HG03196 (cell line): ENCODE results near the gene PROC.
"Not testable (repeated sequence)": the region's sequence is repeated elsewhere in the genome, so short reads cannot be mapped to it uniquely, and the experiment has no call there.

Experiments
- ATAC-seq: cut with Tn5 transposase; IDR thresholded peaks from one replicate; pipeline ENCODE4 v1.9.1; 2021; ENCODE audit not compliant: unreplicated experiment

The PROC gene

GRCh38 chr2:127425540-127426490 lies 7.6 kb downstream of the PROC start:
- no peak for ATAC-seq

GRCh38 chr2:127426501-127427354 lies 8.5 kb downstream of the PROC start:
- no peak for ATAC-seq

GRCh38 chr2:127427376-127428056 lies 9.3 kb downstream of the PROC start:
- ATAC-seq, result no peak

- no peak for ATAC-seq
Observed at GRCh38 chr2:127428057-127428814, 10.0 kb downstream of the PROC start.

GRCh38 chr2:127428815-127429109 lies 10.5 kb downstream of the PROC start:
- ATAC-seq, result no peak

GRCh38 chr2:127429291-127429690 lies 11.1 kb downstream of the PROC start:
- no peak for ATAC-seq

GRCh38 chr2:127429844-127430425 lies 11.7 kb downstream of the PROC start:
- ATAC-seq, result no peak

GRCh38 chr2:127431408-127432023 lies 13.3 kb downstream of the PROC start:
- no peak for ATAC-seq

- no peak for ATAC-seq
Observed at GRCh38 chr2:127434515-127434914, 16.3 kb downstream of the PROC start.

- ATAC-seq, result no peak
Observed at GRCh38 chr2:127437056-127437455, 18.8 kb downstream of the PROC start.

GRCh38 chr2:127437781-127438726 lies 19.8 kb downstream of the PROC start:
- ATAC-seq, result no peak

GRCh38 chr2:127439343-127439742 lies 21.1 kb downstream of the PROC start:
- no peak for ATAC-seq

- ATAC-seq, result no peak
Observed at GRCh38 chr2:127448526-127448925, 30.3 kb downstream of the PROC start.

GRCh38 chr2:127449414-127449813 lies 31.2 kb downstream of the PROC start:
- no peak for ATAC-seq

GRCh38 chr2:127449898-127450297 lies 31.7 kb downstream of the PROC start:
- no peak for ATAC-seq

- no peak for ATAC-seq
Observed at GRCh38 chr2:127451981-127452380, 33.8 kb downstream of the PROC start.

- ATAC-seq, result not testable (repeated sequence)
Observed at GRCh38 chr2:127452423-127452822, 34.2 kb downstream of the PROC start.

- ATAC-seq, result no peak
Observed at GRCh38 chr2:127453013-127453391, 34.8 kb downstream of the PROC start.
